ENCODE measurements around the gene RAPGEF3. TPM values are rescaled to one million over a fixed set of nuclear protein-coding genes. Genes with fewer than 3 reads are reported as not detected.

The RAPGEF3 gene
- total RNA-seq, 2 experiments from 2014 or later = 0.94 to 1.1 TPM

DNA sequence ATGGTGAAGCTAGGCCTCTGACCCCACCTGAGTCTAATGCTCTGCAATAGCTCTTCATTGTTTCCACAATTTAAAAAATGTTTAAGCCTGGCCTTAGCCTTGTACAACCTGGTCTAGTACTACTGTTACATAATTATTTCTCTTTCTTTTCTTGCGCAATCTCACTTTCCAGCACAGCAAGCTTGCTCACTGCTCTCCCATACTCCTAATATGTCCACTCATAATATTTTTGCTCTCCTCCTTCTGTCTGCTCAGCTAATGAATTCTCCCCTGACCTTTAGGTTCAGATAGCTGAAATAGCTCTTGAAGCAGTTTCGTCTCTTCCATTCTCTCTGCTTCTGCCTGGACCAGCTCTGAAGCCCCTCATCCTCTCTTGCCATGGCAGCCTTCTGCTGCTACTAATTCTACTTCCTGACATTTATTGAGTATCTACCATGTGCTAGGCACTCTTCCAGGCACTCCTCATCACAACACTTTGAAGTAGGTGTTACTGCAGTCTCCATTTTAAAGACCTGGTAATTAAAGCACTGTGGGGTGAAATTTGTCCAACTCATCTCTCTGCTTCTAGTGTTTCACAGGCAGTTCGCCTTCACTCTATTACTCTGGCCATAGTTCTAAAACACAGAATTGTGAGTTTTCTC lies 11.5 kb upstream of the RAPGEF3 start:
- peaks cover 11% of the 10 kb centered on the region for H3K27me3 Mint-ChIP-seq
- ATAC-seq (ENCODE audit: low read depth) = no peak
- no peaks in the 10 kb centered on the region for H3K9me3 Mint-ChIP-seq
- H3K4me1 Mint-ChIP-seq = peaks cover 36% of the 10 kb centered on the region
- no peak overlapping the region for H3K4me3 Mint-ChIP-seq
- POLR2A ChIA-PET = no interaction called here
- H3K36me3 Mint-ChIP-seq = no peaks in the 10 kb centered on the region
- no peak for DNase-seq
- H3K27ac Mint-ChIP-seq = no peak overlapping the region

DNA sequence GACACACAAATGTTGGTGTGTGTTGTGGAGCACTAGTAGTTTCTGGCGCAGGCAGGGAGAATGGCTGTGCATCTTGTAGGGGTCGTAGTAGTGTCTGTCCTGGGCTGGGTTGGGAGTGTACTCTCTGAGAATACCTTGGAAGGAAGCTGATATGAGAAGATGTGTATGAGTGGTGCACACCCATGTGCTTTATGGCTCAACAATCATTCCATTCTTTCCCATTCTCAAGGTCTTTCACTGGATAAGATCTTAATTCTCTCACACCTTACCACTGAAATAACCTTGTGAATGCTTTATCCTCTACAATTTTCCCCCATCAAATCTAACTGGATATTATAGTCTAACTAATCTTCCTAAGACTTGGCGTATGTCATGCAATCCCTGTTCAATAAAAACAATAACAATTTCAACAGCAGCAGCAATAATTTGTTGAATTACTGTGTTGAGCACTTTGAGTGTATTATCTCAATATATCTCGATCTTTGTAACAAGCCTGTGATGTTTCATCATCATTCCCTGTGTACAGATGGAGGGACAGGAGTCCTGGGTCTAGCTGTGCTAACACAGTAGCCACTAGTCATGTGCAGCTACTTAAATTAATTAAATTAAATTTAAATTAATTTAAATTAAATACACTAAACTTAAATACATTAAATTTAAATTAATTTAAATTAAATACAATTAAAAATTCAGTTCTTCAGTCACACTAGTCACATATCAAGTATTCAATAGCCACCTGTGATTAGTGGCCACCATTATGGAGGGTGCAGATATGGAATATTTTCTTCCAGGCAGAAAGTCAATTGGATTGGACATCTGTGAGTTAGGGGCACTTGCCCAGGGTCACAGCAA lies 10.8 kb upstream of the RAPGEF3 start:
- ATAC-seq (ENCODE audit: low read depth) (no peak), DNase-seq (no peak)
- H3K27ac Mint-ChIP-seq = no peak overlapping the region
- POLR2A ChIA-PET = no interaction called here
- peaks cover 29% of the 10 kb centered on the region for H3K4me1 Mint-ChIP-seq
- H3K27me3 Mint-ChIP-seq = peaks cover 12% of the 10 kb centered on the region
- no peak overlapping the region for H3K4me3 Mint-ChIP-seq
- H3K9me3 Mint-ChIP-seq = no peaks in the 10 kb centered on the region
- H3K36me3 Mint-ChIP-seq = no peaks in the 10 kb centered on the region

DNA sequence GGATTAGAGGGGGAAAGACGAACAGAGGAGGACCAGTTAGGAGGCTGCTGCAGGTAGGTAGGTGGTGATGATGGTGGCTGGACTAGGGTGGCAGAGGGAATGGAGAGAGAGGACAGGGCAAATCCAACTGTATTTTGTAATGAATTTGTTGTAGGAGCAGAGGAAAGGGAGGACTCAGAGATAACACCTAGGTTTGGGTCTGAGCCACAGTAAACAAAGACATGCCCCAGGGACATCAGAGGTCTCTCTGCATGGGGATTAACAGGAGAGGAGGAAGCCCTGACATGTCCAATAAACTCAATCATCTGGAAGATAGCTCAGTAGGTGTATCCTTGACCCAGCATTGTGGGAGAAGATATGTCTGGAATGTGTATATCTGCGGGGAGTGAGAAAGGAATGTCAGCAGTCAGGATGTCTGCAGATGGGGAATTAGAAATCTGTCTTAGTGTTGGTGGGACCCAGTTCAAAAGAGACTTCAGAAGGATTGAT lies 9.7 kb upstream of the RAPGEF3 start:
- no peaks in the 10 kb centered on the region for H3K36me3 Mint-ChIP-seq

DNA sequence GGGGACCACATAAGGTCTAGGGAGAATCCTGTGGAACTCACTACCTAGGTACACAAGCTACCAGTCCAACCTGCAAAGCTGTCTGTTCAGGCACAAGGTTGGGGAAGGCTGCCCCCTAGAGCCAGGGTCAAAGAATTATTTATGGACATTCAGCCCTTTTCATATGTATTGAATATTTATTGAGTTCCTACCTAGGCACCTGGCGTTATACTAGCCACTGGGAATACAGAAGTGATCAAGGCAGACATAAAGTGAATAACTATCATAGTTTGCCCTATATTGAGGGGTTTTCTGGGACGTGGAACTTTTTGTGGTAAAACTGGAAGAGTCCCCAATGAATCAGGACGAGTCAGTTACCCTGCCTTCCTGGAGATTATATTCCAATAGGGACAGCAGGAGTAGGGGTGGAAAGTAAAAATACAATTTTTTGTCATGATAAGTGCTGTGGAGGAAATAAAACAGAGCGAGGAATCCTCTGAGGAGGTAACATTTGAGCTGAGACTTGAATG lies 8.6 kb upstream of the RAPGEF3 start:
- DNase-seq (peak; percentile 78), ATAC-seq (ENCODE audit: low read depth) (peak; percentile 71)
- Mint-ChIP-seq H3K27me3 (peaks cover 10% of the 10 kb centered on the region), H3K9me3 (no peaks in the 10 kb centered on the region), H3K27ac (no peak overlapping the region), H3K4me3 (peak overlapping the region; percentile 65), H3K4me1 (peaks cover 27% of the 10 kb centered on the region), H3K36me3 (no peaks in the 10 kb centered on the region)
- POLR2A ChIA-PET = interaction anchor here (0.7 to 3.4 kb wide), 13 partner anchors 9 to 430 kb away, joined by 3 to 37 read pairs (median 4); no protein-coding TSS in a partner anchor

More for the DNA sequence above, 9.7 kb upstream of the RAPGEF3 start:
- POLR2A ChIA-PET = interaction anchor here (2.3 to 3.4 kb wide), 3 partner anchors 25 to 67 kb away, joined by 7 to 37 read pairs (median 13); no protein-coding TSS in a partner anchor
- Mint-ChIP-seq H3K27ac (no peak overlapping the region), H3K4me3 (no peak overlapping the region), H3K27me3 (peaks cover 14% of the 10 kb centered on the region), H3K4me1 (peaks cover 28% of the 10 kb centered on the region), H3K9me3 (no peaks in the 10 kb centered on the region)
- no peak for DNase-seq
- no peak for ATAC-seq (ENCODE audit: low read depth)

DNA sequence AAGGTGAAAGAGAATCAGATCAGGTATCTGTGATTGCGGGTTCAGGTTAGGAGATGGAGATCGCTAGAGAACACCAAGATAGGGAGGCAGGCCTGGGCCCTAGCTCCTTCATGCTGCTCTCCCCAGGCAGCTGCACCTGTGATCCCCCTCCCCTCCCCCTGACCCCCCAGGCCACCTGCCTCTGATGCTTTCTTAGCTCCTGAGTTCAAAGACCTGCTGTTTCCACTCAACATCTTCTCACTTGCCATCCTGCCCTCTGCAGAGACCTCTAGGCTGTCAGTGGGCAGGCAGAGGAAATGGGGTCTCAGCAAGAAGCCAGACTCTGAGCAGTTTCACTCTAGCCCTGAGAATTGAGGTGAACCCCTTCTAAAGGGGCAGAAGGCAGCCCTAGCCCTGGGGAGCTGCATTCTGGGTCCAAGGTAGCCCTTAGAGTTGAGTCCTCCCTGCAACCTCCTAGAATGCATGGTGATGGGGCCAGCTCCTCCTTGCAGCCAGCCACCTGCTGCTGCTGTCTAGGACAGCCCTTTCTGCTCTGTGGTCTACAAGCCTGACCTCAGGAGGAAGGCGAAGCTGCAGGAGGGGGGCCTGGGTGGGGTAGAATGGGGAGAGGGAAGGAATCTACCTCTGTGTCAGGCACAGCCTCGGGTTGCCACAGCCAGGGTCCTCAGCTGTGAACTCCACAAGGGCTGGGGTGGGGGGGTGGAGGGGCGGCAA lies 8.0 kb upstream of the RAPGEF3 start:
- H3K4me1 Mint-ChIP-seq = peaks cover 30% of the 10 kb centered on the region
- H3K36me3 Mint-ChIP-seq = no peaks in the 10 kb centered on the region
- peak overlapping the region; percentile 78 for H3K27ac Mint-ChIP-seq
- H3K27me3 Mint-ChIP-seq = peaks cover 7% of the 10 kb centered on the region
- ATAC-seq (ENCODE audit: low read depth) (peak; percentile 84), DNase-seq (peak; percentile 62)
- no peaks in the 10 kb centered on the region for H3K9me3 Mint-ChIP-seq
- POLR2A ChIA-PET = interaction anchor here (0.5 to 3.4 kb wide), 17 partner anchors 9 to 431 kb away, joined by 3 to 37 read pairs (median 4); no protein-coding TSS in a partner anchor
- H3K4me3 Mint-ChIP-seq = peak overlapping the region; percentile 65

DNA sequence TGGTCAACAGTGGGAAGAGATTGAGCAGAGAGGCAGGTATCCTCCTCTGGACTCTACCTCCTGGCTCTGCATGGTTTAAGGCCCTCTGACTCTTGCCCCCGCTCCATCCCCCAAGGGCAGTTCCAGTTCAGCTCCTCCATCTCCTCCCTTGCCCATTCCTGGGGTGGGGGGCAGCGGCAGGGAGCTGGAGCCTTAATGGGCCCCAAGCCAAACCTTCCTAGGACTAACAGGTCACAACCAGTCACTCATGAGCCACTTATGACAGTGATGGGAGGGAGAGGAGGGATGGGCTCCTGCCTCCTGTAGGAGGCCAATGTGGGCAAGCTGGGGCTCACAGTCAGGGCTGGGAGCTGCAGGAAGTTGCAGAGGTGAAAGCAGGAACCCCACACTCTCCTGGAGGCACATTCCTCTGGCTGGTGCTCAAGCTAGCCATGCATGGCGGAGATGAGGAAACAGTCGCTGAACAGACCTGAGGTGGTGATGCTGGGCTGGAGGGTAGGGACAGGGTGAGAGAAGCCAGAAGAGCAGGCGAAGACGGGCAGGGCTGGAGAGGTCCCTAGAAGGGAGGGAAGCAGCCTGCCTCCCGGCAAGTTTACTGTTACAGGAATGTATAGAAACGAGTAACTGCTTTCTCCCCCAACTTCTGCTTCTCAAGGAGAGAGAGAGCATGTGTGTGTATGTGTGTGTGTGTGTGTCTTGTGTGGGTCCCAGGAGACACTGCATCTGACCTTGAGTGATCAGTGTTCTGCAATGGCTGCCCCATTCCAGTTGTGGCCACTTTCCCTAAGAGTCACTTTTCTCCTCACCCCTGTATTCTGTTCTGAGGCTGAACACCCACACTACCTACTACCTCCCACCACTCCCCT lies 5.0 kb upstream of the RAPGEF3 start:
- Mint-ChIP-seq H3K9me3 (no peaks in the 10 kb centered on the region), H3K27ac (peak overlapping the region; percentile 18), H3K36me3 (no peaks in the 10 kb centered on the region), H3K4me3 (no peak overlapping the region), H3K4me1 (peaks cover 31% of the 10 kb centered on the region), H3K27me3 (peaks cover 11% of the 10 kb centered on the region)
- DNase-seq (no peak), ATAC-seq (ENCODE audit: low read depth) (no peak)
- POLR2A ChIA-PET = interaction anchor here (0.6 kb wide), 1 partner anchor 1149 kb away, joined by 5 read pairs; no protein-coding TSS in a partner anchor

DNA sequence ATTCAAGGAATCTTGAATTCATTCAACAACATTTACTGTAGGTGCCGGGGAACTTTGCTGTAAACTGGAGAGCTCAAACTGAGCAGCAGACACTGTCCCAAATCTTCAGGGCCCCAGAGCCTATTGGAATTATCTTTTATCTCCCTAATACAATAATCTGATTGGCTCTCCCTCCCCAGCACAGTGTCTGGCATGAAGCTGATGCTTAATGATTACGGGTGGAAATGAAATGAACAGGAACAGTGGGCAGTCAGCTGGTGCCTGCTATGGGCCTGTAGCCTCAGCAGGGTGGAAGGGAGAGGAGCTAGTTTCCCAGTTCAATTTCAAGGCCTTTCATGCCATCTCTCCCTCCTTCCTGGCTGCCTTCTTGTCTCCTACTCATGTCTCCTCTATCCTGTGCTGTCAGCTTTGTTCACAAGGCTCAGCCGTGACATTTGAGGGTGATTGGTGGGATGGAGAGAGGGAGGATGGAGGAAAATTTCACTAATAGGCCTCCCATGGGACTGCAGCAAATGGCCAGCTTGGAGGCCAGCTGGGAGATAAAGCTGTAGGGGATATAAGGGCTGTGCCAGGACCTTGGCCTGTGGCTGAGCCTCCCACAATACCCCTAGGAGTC lies 4.3 kb upstream of the RAPGEF3 start:
- Mint-ChIP-seq H3K27me3 (peaks cover 11% of the 10 kb centered on the region), H3K27ac (no peak overlapping the region), H3K4me1 (peaks cover 31% of the 10 kb centered on the region), H3K9me3 (no peaks in the 10 kb centered on the region), H3K4me3 (no peak overlapping the region), H3K36me3 (no peaks in the 10 kb centered on the region)
- POLR2A ChIA-PET = interaction anchor here (0.6 kb wide), 1 partner anchor 1150 kb away, joined by 5 read pairs; no protein-coding TSS in a partner anchor
- no peak for DNase-seq
- ATAC-seq (ENCODE audit: low read depth) = no peak

DNA sequence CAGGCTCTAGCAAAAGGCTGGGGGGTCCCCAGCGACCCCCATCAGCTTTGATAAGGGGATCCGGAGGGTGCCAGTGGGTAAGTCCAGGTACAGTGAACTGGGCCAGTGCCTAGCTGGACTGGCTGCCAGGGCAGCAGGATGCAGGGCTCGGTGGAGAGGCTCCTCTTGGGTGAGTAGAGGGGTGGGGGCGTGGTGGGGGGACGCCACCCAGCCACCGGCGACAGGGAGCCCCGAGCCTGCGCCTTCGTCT lies 171 bp downstream of the RAPGEF3 start:
- Mint-ChIP-seq H3K4me1 (peaks cover 33% of the 10 kb centered on the region), H3K4me3 (peak overlapping the region; percentile 45), H3K9me3 (no peaks in the 10 kb centered on the region), H3K27ac (no peak overlapping the region), H3K27me3 (peaks cover 4% of the 10 kb centered on the region), H3K36me3 (no peaks in the 10 kb centered on the region)
- no peak for DNase-seq
- ATAC-seq (ENCODE audit: low read depth) = no peak
- POLR2A ChIA-PET = interaction anchor here (0.8 to 1.7 kb wide), 3 partner anchors 9 to 51 kb away, joined by 3 to 5 read pairs (median 4); no protein-coding TSS in a partner anchor

DNA sequence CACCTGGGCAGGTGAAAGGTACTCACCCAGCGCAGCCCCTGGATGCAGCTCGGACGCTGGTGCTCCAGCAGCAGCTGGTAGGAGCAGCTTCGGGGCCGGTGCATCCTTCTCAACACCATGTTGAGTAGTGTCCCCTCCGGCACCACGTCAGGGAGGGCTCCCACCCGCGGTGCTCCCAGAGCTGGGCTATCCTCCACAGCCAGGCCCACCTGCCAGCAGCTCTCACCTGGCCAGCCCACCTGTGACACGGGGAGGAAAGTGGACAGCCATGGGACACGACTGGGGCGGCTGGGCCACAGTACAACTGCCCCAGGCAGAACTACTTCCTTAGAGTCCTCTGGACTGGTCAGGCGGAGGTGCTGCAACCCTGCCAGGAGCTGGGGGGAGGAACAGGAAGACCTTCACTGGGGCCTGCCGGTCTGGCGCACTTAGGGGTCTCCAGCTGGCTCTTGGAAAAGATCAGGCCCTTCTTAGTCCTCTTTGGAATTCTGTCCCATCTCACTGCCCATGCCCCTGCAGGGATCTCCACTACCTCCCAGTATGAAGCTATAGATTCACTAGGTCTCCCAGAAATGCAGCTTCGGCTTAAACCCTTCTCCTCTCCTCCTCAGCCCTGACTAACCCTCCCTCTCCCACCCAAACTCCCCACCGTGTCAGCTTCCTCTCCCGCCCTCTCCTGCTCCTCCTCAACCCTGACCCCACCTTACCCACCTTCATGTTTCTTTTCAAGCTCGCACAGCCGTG lies 668 bp downstream of the RAPGEF3 start:
- Mint-ChIP-seq H3K36me3 (no peaks in the 10 kb centered on the region), H3K27me3 (peaks cover 4% of the 10 kb centered on the region), H3K4me3 (peak overlapping the region; percentile 45), H3K4me1 (peaks cover 33% of the 10 kb centered on the region), H3K27ac (no peak overlapping the region), H3K9me3 (no peaks in the 10 kb centered on the region)
- no peak for ATAC-seq (ENCODE audit: low read depth)
- no peak for DNase-seq
- POLR2A ChIA-PET = interaction anchor here (0.8 to 1.5 kb wide), 2 partner anchors 9 to 36 kb away, joined by 3 to 5 read pairs; no protein-coding TSS in a partner anchor

DNA sequence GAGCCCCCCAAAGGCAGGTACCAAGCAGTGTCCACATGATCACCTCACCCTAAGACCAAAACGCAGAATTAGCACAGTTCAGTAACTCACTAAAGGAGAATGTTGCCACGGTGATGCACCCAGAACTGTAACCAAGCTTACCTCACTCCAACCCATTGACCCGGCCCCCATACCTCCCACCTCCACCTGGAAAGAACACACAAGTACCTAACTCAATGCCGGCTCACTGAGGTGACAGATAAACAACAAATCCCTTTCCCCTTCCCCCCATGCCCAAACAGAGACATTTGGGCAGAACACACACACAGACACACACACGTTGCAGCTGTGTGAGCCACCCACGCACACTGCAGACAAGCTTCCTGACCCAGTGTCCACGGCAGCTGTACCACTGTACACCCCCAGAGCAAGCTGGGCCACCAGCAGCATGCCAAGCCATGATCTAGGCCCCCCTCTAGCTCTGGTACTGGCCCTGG lies 1.3 kb downstream of the RAPGEF3 start:
- Mint-ChIP-seq H3K4me3 (no peak overlapping the region), H3K27ac (peak overlapping the region; percentile 13), H3K36me3 (no peaks in the 10 kb centered on the region), H3K9me3 (no peaks in the 10 kb centered on the region), H3K27me3 (peaks cover 4% of the 10 kb centered on the region), H3K4me1 (peaks cover 32% of the 10 kb centered on the region)
- DNase-seq (no peak), ATAC-seq (ENCODE audit: low read depth) (no peak)
- POLR2A ChIA-PET = interaction anchor here (1.5 kb wide), 1 partner anchor 10 kb away, joined by 5 read pairs; no protein-coding TSS in a partner anchor

Data from activated naive CD8-positive, alpha-beta T cell treated with anti-CD3 and anti-CD28 coated beads, Interleukin-2, amount 10 ng/mL, durations not matched to agents 7 days and 5 days (primary cell).